ENCODE measurements around the gene KDR.

GRCh38 chr4:55029321-55029720 is 96.1 kb downstream of the KDR start:
- no peak for TF ChIP-seq CTCF (IDR thresholded peaks at IDR 0.05; ENCODE audit: borderline replicate concordance, extremely low read depth, low read length, poor library complexity, severe bottlenecking)
- no peak for TF ChIP-seq EZH2 (IDR thresholded peaks at IDR 0.05; ENCODE audit: borderline replicate concordance, low read depth, low read length, severe bottlenecking)

All from DND-41 (cell line).